ENCODE results near the gene SNAP25.

DNA sequence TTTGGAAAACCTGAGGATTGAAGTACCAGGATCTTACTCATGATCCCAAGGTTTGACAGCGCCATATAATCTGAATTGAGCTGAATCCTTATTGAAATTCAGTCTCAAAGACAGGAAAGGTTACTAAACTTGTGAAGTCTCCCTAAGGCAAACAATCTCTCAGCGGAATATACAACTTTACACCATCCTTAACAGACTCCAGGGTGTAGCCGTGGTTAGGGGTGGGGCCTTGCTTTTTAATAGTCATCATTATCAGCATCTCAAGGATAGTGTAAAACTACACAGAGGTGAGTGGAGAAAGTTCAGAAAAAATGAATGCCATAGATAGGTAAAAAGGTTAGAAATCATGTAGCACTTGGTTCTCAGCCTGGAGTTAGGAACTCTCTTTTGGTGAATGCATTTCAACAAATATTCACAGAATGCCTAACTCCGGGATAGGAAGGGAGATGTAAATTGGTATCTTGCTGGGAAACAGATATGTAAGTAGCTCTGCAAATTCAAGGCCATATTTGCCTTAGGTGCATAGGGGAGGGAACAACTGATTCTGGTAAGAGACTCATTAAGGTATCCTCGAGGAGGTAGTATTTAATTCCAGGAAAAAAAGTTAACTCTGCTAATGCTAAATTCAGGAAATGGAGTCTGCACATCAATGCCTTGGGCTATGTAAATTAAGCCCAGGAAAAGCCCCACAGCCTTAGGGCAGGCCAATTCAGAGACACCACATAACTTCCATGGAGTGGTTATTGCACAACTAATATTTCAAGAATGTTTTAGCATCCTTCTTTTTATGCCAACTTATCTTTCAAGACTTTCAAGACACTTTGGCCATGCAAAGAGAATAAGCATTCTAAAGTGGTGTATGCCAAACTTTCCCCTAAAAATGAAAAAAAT, 61.6 kb downstream of the SNAP25 start:
- TF ChIP-seq GABPA (IDR thresholded peaks at IDR 0.05; ENCODE audit: low read depth) (no peak), POLR2AphosphoS5 (IDR thresholded peaks at IDR 0.05; ENCODE audit: low read depth) (no peak)
- TF ChIP-seq, protein P1, sequence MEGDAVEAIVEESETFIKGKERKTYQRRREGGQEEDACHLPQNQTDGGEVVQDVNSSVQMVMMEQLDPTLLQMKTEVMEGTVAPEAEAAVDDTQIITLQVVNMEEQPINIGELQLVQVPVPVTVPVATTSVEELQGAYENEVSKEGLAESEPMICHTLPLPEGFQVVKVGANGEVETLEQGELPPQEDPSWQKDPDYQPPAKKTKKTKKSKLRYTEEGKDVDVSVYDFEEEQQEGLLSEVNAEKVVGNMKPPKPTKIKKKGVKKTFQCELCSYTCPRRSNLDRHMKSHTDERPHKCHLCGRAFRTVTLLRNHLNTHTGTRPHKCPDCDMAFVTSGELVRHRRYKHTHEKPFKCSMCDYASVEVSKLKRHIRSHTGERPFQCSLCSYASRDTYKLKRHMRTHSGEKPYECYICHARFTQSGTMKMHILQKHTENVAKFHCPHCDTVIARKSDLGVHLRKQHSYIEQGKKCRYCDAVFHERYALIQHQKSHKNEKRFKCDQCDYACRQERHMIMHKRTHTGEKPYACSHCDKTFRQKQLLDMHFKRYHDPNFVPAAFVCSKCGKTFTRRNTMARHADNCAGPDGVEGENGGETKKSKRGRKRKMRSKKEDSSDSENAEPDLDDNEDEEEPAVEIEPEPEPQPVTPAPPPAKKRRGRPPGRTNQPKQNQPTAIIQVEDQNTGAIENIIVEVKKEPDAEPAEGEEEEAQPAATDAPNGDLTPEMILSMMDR (IDR thresholded peaks at IDR 0.05; ENCODE audit: insufficient read depth, low read length) = no peak
- TF ChIP-seq, protein P2, sequence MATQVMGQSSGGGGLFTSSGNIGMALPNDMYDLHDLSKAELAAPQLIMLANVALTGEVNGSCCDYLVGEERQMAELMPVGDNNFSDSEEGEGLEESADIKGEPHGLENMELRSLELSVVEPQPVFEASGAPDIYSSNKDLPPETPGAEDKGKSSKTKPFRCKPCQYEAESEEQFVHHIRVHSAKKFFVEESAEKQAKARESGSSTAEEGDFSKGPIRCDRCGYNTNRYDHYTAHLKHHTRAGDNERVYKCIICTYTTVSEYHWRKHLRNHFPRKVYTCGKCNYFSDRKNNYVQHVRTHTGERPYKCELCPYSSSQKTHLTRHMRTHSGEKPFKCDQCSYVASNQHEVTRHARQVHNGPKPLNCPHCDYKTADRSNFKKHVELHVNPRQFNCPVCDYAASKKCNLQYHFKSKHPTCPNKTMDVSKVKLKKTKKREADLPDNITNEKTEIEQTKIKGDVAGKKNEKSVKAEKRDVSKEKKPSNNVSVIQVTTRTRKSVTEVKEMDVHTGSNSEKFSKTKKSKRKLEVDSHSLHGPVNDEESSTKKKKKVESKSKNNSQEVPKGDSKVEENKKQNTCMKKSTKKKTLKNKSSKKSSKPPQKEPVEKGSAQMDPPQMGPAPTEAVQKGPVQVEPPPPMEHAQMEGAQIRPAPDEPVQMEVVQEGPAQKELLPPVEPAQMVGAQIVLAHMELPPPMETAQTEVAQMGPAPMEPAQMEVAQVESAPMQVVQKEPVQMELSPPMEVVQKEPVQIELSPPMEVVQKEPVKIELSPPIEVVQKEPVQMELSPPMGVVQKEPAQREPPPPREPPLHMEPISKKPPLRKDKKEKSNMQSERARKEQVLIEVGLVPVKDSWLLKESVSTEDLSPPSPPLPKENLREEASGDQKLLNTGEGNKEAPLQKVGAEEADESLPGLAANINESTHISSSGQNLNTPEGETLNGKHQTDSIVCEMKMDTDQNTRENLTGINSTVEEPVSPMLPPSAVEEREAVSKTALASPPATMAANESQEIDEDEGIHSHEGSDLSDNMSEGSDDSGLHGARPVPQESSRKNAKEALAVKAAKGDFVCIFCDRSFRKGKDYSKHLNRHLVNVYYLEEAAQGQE (IDR thresholded peaks at IDR 0.05; ENCODE audit: insufficient replicate concordance, low read depth) = no peak

Data from HL-60 (cell line).